Spleen (tissue), 11 donors: Measurements from ENCODE around the gene FAP. TPM values are rescaled to one million over a fixed set of nuclear protein-coding genes. Genes with fewer than 3 reads are reported as not detected.

Source experiments
- DNase-seq: peaks from one replicate; pipeline ENCODE4 v3.0.0-alpha.2; 2020
- H3K27ac ChIP-seq, 8 donors: fragments of 200-600 bp; sonication (generic) in 7 of 8; 1 replicate in 4 of 8; 2 replicates in 4 of 8; pipeline versions ENCODE4 v1.5.0 to v1.8.0; 2016 to 2021; ENCODE audit warnings: inconsistent platforms in 4 of 8, mild to moderate bottlenecking in 4 of 8, moderate library complexity in 1 of 8
- H3K27me3 ChIP-seq, 7 donors: fragments of 200-600 bp; sonication (generic) in 6 of 7; replicated peaks in 1 of 7; 1 replicate in 4 of 7; 2 replicates in 3 of 7; pipeline versions ENCODE4 v1.5.0 to v1.8.0; 2016 to 2021; ENCODE audit warnings: inconsistent platforms in 3 of 7, mild to moderate bottlenecking in 1 of 7
- H3K36me3 ChIP-seq, 6 donors: fragments of 200-600 bp; sonication (generic) in 5 of 6; 1 replicate in 4 of 6; 2 replicates in 2 of 6; pipeline versions ENCODE4 v1.5.0 to v1.8.0; 2016 to 2021; ENCODE audit warnings: inconsistent platforms in 2 of 6
- H3K4me1 ChIP-seq, 6 donors: fragments of 200-600 bp; sonication (generic) in 5 of 6; 1 replicate in 3 of 6; 2 replicates in 3 of 6; pipeline versions ENCODE4 v1.5.0 to v1.8.0; 2016 to 2021; ENCODE audit warnings: inconsistent platforms in 3 of 6
- H3K4me3 ChIP-seq, 8 donors: fragments of 200-600 bp; sonication (generic) in 7 of 8; 1 replicate in 4 of 8; 2 replicates in 4 of 8; pipeline versions ENCODE4 v1.5.0 to v1.8.0; 2016 to 2021; ENCODE audit warnings: inconsistent platforms in 4 of 8, mild to moderate bottlenecking in 4 of 8, moderate library complexity in 2 of 8
- H3K9me3 ChIP-seq, 8 donors: fragments of 200-600 bp; sonication (generic) in 7 of 8; 1 replicate in 4 of 8; 2 replicates in 4 of 8; pipeline versions ENCODE4 v1.5.0 to v1.8.0; 2016 to 2021; ENCODE audit warnings: inconsistent platforms in 4 of 8
- POLR2A ChIP-seq, 3 donors: fragments of 450-650 bp; IDR thresholded peaks; one replicate each; pipeline ENCODE4 v1.5.1; 2017; ENCODE audit warnings: antibody characterized with exemption in 3 of 3, mild to moderate bottlenecking in 1 of 3
- POLR2AphosphoS5 ChIP-seq, 3 donors: sonication (generic); formaldehyde crosslinking; IDR thresholded peaks; one replicate each; pipeline ENCODE4 v1.5.1; 2017; ENCODE audit warnings: antibody characterized with exemption in 3 of 3
- WGBS, 5 donors: extraction: QIAGEN DNeasy Blood & Tissue Kit in 3 of 5; methylation state at CpG; one replicate each; pipeline versions ENCODE4 v1.1.5 to v1.1.7; 2013 to 2018; 5-methylcytosine and 5-hydroxymethylcytosine counted together
- intact Hi-C: fragments of 100-400 bp; cut with DNase I; formaldehyde crosslinking; loops from one replicate; pipeline ENCODE4 v1.15.0; 2023; ENCODE audit warnings: low total_unique reads
- polyA plus RNA-seq, 3 donors: library from polyadenylated mRNA; stranded (reverse); fragments of 200-250 nt; gene quantifications; one replicate each; pipeline ENCODE4 v1.2.1, GENCODE V29; 2013
- total RNA-seq, 7 donors: library from RNA; depleted of rRNA in 3 of 7; stranded (reverse); fragments of >200 nt in 3 of 7; fragmentation: NEBNext Ultra II Directional in 4 of 7; extraction: Animal tissue kit (Norgen Biotek cat#: 25700) in 4 of 7; gene quantifications; one replicate each; pipeline versions ENCODE4 v1.1.0 to v1.2.1, GENCODE V29; 2016 to 2021
- TF ChIP-seq, protein P1 (sequence below), 11 experiments: fragments of 200-600 bp in 7 of 11; fragments of 450-650 bp in 4 of 11; sonication (generic) in 4 of 11; IDR thresholded peaks in 8 of 11; conservative IDR thresholded peaks in 3 of 11; 1 replicate in 7 of 11; 2 replicates in 4 of 11; pipeline versions ENCODE4 v1.4.0 to v1.8.0; 2016 to 2021; ENCODE audit warnings: antibody characterized with exemption in 11 of 11, inconsistent platforms in 4 of 11, mild to moderate bottlenecking in 1 of 11
- donor health status: healthy with polysubstance abuse.
- donor health status: DM: no; HTN: no; CAD: no; lungs with moderate emphysema.
- donor health status: DM: no; HTN: no; CAD: no.
- donor health status: Bipolar disorder and iron deficiency.
- donor health status: healthy.
- donor health status: DM: no; HTN: no; CAD: no.
- donor health status: DM: yes; HTN: yes; CAD: no.

Gene FAP
- total and polyA plus RNA-seq, 10 donors, result 0.82 to 11.8 (median 1.2) TPM

GRCh38 chr2:162230761-162231160 is 12.5 kb downstream of the FAP start:
- intact Hi-C loops, result no loop called here
- no peaks in the 10 kb centered on the region for H3K4me1 ChIP-seq
- H3K27ac ChIP-seq, result no peak overlapping the region
- DNase-seq, result no peak
- TF ChIP-seq, protein P1, sequence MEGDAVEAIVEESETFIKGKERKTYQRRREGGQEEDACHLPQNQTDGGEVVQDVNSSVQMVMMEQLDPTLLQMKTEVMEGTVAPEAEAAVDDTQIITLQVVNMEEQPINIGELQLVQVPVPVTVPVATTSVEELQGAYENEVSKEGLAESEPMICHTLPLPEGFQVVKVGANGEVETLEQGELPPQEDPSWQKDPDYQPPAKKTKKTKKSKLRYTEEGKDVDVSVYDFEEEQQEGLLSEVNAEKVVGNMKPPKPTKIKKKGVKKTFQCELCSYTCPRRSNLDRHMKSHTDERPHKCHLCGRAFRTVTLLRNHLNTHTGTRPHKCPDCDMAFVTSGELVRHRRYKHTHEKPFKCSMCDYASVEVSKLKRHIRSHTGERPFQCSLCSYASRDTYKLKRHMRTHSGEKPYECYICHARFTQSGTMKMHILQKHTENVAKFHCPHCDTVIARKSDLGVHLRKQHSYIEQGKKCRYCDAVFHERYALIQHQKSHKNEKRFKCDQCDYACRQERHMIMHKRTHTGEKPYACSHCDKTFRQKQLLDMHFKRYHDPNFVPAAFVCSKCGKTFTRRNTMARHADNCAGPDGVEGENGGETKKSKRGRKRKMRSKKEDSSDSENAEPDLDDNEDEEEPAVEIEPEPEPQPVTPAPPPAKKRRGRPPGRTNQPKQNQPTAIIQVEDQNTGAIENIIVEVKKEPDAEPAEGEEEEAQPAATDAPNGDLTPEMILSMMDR (IDR thresholded peaks at IDR 0.05 in 8 of 11, conservative IDR thresholded peaks at IDR 0.05 in 3 of 11), result no peak
- TF ChIP-seq POLR2AphosphoS5 (IDR thresholded peaks at IDR 0.05) (no peak), POLR2A (IDR thresholded peaks at IDR 0.05) (no peak)
- H3K9me3 ChIP-seq, result peaks cover 0 to 4% (median 0%) of the 10 kb centered on the region in 8 donors
- 48 to 94% (median 65%) methylated on average over 1 of the region's 1 CpG for WGBS, 5 donors
- H3K4me3 ChIP-seq, result no peak overlapping the region
- H3K27me3 ChIP-seq, result peaks cover 0 to 5% (median 0%) of the 10 kb centered on the region in 7 donors
- no peaks in the 10 kb centered on the region for H3K36me3 ChIP-seq

DNA sequence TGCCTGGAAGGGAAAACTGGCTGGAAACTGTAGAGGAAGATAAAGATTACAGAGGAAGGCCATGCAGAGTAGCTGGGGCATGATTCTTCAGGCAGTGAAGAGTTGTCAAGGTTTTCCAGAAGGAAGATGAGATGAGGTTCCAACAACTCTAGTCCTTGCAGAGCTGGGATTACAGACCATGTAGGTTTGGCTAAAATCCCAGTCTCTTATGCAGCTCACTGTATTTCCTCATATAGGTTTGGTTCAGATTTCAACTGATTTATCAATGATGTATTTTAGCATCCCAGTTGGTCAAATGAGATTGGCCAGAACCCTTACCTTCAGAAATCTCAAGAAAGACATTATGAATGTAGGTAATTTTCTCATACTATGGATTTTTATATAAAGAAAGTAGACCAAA is 16.4 kb downstream of the FAP start:
- H3K4me1 ChIP-seq, result no peaks in the 10 kb centered on the region
- no peaks in the 10 kb centered on the region for H3K27me3 ChIP-seq
- intact Hi-C loops, result no loop called here
- H3K4me3 ChIP-seq, result no peak overlapping the region
- TF ChIP-seq, protein P1 (IDR thresholded peaks at IDR 0.05 in 8 of 11, conservative IDR thresholded peaks at IDR 0.05 in 3 of 11), result no peak
- TF ChIP-seq POLR2A (IDR thresholded peaks at IDR 0.05) (no peak), POLR2AphosphoS5 (IDR thresholded peaks at IDR 0.05) (no peak)
- no peaks in the 10 kb centered on the region for H3K36me3 ChIP-seq
- no peaks in the 10 kb centered on the region for H3K9me3 ChIP-seq
- DNase-seq, result no peak
- H3K27ac ChIP-seq, result no peak overlapping the region

DNA sequence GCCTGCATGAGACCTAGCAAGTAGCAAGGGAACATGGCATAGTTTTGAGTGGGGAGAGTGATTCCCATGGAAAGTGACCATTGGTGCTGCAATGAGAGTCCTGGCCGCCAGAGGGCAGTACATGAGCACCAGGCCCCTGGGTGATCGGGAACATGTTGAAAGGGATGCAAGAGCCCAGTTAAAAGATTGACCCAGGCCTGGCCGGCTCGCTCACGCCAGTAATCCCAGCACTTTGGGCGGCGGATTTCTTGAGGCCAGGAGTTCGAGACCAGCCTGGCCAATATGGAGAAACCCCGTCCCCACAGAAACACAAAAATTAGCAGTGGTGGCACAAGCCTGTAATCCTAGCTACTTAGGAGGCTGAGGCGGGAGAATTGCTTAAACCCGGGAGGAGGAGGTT is 22.2 kb downstream of the FAP start:
- H3K27ac ChIP-seq, result no peak overlapping the region
- no peak overlapping the region for H3K4me3 ChIP-seq
- intact Hi-C loops, result loop anchor here (5.0 kb wide), 1 partner anchor 76 kb away; no protein-coding TSS in a partner anchor
- H3K27me3 ChIP-seq, result no peaks in the 10 kb centered on the region
- TF ChIP-seq, protein P1 (IDR thresholded peaks at IDR 0.05 in 8 of 11, conservative IDR thresholded peaks at IDR 0.05 in 3 of 11), result peak; percentile 40 to 88 (median 84)
- TF ChIP-seq POLR2A (IDR thresholded peaks at IDR 0.05), result no peak
- DNase-seq, result peak; percentile 89
- no peaks in the 10 kb centered on the region for H3K9me3 ChIP-seq
- peaks cover 0 to 5% (median 0%) of the 10 kb centered on the region in 6 donors for H3K4me1 ChIP-seq
- no peaks in the 10 kb centered on the region for H3K36me3 ChIP-seq
- 40 to 56% (median 49%) methylated on average over 10 to 11 of the region's 11 CpGs for WGBS, 5 donors

GRCh38 chr2:162220368-162220767 is 22.9 kb downstream of the FAP start:
- no peak for DNase-seq
- Histone ChIP-seq H3K27ac (no peak overlapping the region), H3K4me1 (peaks cover 0 to 5% (median 0%) of the 10 kb centered on the region in 6 donors), H3K36me3 (no peaks in the 10 kb centered on the region), H3K9me3 (no peaks in the 10 kb centered on the region), H3K27me3 (no peaks in the 10 kb centered on the region), H3K4me3 (no peak overlapping the region)
- no peak for TF ChIP-seq POLR2A (IDR thresholded peaks at IDR 0.05)
- TF ChIP-seq POLR2AphosphoS5 (IDR thresholded peaks at IDR 0.05), result no peak
- TF ChIP-seq, protein P1 (IDR thresholded peaks at IDR 0.05 in 8 of 11, conservative IDR thresholded peaks at IDR 0.05 in 3 of 11), result no peak
- intact Hi-C loops, result loop anchor here (5.0 kb wide), 1 partner anchor 77 kb away; no protein-coding TSS in a partner anchor
- WGBS, 5 donors, result 66 to 94% (median 71%) methylated on average over 1 of the region's 1 CpG
